ENCODE measurements around the gene BABAM2. TPM values are rescaled to one million over a fixed set of nuclear protein-coding genes. Genes with fewer than 3 reads are reported as not detected.

BABAM2 gene
- total RNA-seq, 1 experiment from 2014 or later = 43.5 TPM

- CTCF ChIA-PET = no interaction called here
- no peaks in the 10 kb centered on the region for H3K27me3 Mint-ChIP-seq (ENCODE audit: unreplicated experiment)
- intact Hi-C loops (cut with micrococcal nuclease; ENCODE audit: unreplicated experiment) = loop anchor here (5.0 kb wide), 1 partner anchor 115 kb away; no protein-coding TSS in a partner anchor
- H3K27ac Mint-ChIP-seq (ENCODE audit: unreplicated experiment) = peak overlapping the region; percentile 21
- peaks cover 43% of the 10 kb centered on the region for H3K4me1 Mint-ChIP-seq (ENCODE audit: low read depth, unreplicated experiment)
- DNase-seq = no peak
- no TSS peak for BruUV-seq (replicated peaks)
- no peaks in the 10 kb centered on the region for H3K9me3 Mint-ChIP-seq (ENCODE audit: low read depth, unreplicated experiment)
- no peak overlapping the region for H3K4me3 Mint-ChIP-seq (ENCODE audit: low read depth, unreplicated experiment)
- no peak for TF ChIP-seq CTCF (IDR thresholded peaks at IDR 0.05; ENCODE audit: unreplicated experiment)
- H3K36me3 Mint-ChIP-seq (ENCODE audit: insufficient read depth, unreplicated experiment) = no peaks in the 10 kb centered on the region
These were observed 391.7 kb downstream of the BABAM2 start for GRCh38 chr2:28282248-28282647.

GRCh38 chr2:28282861-28283646, 392.5 kb downstream of the BABAM2 start:
- no peaks in the 10 kb centered on the region for H3K36me3 Mint-ChIP-seq (ENCODE audit: insufficient read depth, unreplicated experiment)
- H3K27ac Mint-ChIP-seq (ENCODE audit: unreplicated experiment) = no peak overlapping the region
- H3K9me3 Mint-ChIP-seq (ENCODE audit: low read depth, unreplicated experiment) = no peaks in the 10 kb centered on the region
- intact Hi-C loops (cut with micrococcal nuclease; ENCODE audit: unreplicated experiment) = loop anchor here (5.0 kb wide), 1 partner anchor 114 kb away; no protein-coding TSS in a partner anchor
- H3K27me3 Mint-ChIP-seq (ENCODE audit: unreplicated experiment) = no peaks in the 10 kb centered on the region
- peaks cover 41% of the 10 kb centered on the region for H3K4me1 Mint-ChIP-seq (ENCODE audit: low read depth, unreplicated experiment)
- CTCF ChIA-PET = no interaction called here
- no peak for TF ChIP-seq CTCF (IDR thresholded peaks at IDR 0.05; ENCODE audit: unreplicated experiment)
- H3K4me3 Mint-ChIP-seq (ENCODE audit: low read depth, unreplicated experiment) = no peak overlapping the region
- no TSS peak for BruUV-seq (replicated peaks)
- no peak for DNase-seq

- CTCF ChIA-PET = no interaction called here
- Mint-ChIP-seq H3K36me3 (ENCODE audit: insufficient read depth, unreplicated experiment) (peaks cover 3% of the 10 kb centered on the region), H3K9me3 (ENCODE audit: low read depth, unreplicated experiment) (no peaks in the 10 kb centered on the region), H3K4me1 (ENCODE audit: low read depth, unreplicated experiment) (peaks cover 33% of the 10 kb centered on the region), H3K27ac (ENCODE audit: unreplicated experiment) (no peak overlapping the region), H3K27me3 (ENCODE audit: unreplicated experiment) (no peaks in the 10 kb centered on the region), H3K4me3 (ENCODE audit: low read depth, unreplicated experiment) (no peak overlapping the region)
- intact Hi-C loops (cut with micrococcal nuclease; ENCODE audit: unreplicated experiment) = loop anchor here (5.0 kb wide), 1 partner anchor 113 kb away; no protein-coding TSS in a partner anchor
- no peak for DNase-seq
- no peak for TF ChIP-seq CTCF (IDR thresholded peaks at IDR 0.05; ENCODE audit: unreplicated experiment)
- BruUV-seq (replicated peaks) = no TSS peak
These were observed 393.3 kb downstream of the BABAM2 start for GRCh38 chr2:28283861-28284260.

GRCh38 chr2:28286678-28287077, 396.1 kb downstream of the BABAM2 start:
- no peak for DNase-seq
- intact Hi-C loops (cut with micrococcal nuclease; ENCODE audit: unreplicated experiment) = no loop called here
- no peak for TF ChIP-seq CTCF (IDR thresholded peaks at IDR 0.05; ENCODE audit: unreplicated experiment)
- Mint-ChIP-seq H3K4me1 (ENCODE audit: low read depth, unreplicated experiment) (peaks cover 13% of the 10 kb centered on the region), H3K36me3 (ENCODE audit: insufficient read depth, unreplicated experiment) (peaks cover 5% of the 10 kb centered on the region), H3K27me3 (ENCODE audit: unreplicated experiment) (no peaks in the 10 kb centered on the region), H3K9me3 (ENCODE audit: low read depth, unreplicated experiment) (no peaks in the 10 kb centered on the region), H3K27ac (ENCODE audit: unreplicated experiment) (no peak overlapping the region), H3K4me3 (ENCODE audit: low read depth, unreplicated experiment) (no peak overlapping the region)
- BruUV-seq (replicated peaks) = no TSS peak
- CTCF ChIA-PET = no interaction called here
